Measurements from ENCODE around the gene FAF1. TPM values are rescaled to one million over a fixed set of nuclear protein-coding genes. Genes with fewer than 3 reads are reported as not detected.

The FAF1 gene
- total and polyA plus RNA-seq, 9 of the 15 experiments (the other 6 are each of a cell fraction or from before 2014, with no cell fraction given) = 48.7 to 225 (median 118) TPM

DNA sequence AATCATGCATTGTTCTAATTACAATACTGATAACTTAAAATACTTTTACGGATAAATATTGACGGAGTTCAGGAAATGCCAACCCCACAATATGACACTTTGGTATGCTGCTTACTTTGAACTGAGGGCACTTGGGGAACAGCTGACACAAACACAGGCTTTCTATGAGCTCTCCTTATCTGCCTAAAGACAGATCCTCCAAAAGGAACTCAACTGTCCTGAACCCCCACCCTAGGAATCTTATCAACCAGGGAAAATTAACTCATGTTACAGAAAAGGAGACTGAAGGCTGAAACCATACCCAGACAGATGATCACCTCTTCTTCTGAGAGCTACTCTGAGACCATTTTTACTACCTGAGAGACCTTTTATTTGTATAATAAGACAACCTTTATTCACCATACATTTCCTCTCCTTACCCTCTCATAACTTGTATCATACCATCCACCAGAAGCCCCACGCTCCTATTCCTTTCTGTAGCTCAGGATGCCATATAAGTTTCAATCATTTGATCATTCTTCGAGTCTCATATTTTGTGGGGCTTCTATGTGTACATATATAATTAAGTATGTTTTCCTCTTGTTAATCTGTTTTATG is 239.5 kb downstream of the FAF1 start (continued):
- TF ChIP-seq FOXP1 (CRISPR knock-in tag; IDR thresholded peaks at IDR 0.05) = no peak
- TF ChIP-seq NCOA1 (IDR thresholded peaks at IDR 0.05; ENCODE audit: low read depth) = peak; percentile 47; the same call in 1 of the 2 replicates
- TF ChIP-seq MTF1 (CRISPR knock-in tag; IDR thresholded peaks at IDR 0.05; ENCODE audit: borderline replicate concordance) = no peak
- no peak for TF ChIP-seq GATAD2A (IDR thresholded peaks at IDR 0.05)
- TF ChIP-seq CREB1 (IDR thresholded peaks at IDR 0.05) = 0 out of 2 replicates have a peak, but pooled peaks have one; percentile 22
- TF ChIP-seq CREB1 (CRISPR knock-in tag; IDR thresholded peaks at IDR 0.05) = no peak
- TF ChIP-seq ZNF695 (CRISPR knock-in tag; IDR thresholded peaks at IDR 0.05) = no peak
- TF ChIP-seq, protein P1, sequence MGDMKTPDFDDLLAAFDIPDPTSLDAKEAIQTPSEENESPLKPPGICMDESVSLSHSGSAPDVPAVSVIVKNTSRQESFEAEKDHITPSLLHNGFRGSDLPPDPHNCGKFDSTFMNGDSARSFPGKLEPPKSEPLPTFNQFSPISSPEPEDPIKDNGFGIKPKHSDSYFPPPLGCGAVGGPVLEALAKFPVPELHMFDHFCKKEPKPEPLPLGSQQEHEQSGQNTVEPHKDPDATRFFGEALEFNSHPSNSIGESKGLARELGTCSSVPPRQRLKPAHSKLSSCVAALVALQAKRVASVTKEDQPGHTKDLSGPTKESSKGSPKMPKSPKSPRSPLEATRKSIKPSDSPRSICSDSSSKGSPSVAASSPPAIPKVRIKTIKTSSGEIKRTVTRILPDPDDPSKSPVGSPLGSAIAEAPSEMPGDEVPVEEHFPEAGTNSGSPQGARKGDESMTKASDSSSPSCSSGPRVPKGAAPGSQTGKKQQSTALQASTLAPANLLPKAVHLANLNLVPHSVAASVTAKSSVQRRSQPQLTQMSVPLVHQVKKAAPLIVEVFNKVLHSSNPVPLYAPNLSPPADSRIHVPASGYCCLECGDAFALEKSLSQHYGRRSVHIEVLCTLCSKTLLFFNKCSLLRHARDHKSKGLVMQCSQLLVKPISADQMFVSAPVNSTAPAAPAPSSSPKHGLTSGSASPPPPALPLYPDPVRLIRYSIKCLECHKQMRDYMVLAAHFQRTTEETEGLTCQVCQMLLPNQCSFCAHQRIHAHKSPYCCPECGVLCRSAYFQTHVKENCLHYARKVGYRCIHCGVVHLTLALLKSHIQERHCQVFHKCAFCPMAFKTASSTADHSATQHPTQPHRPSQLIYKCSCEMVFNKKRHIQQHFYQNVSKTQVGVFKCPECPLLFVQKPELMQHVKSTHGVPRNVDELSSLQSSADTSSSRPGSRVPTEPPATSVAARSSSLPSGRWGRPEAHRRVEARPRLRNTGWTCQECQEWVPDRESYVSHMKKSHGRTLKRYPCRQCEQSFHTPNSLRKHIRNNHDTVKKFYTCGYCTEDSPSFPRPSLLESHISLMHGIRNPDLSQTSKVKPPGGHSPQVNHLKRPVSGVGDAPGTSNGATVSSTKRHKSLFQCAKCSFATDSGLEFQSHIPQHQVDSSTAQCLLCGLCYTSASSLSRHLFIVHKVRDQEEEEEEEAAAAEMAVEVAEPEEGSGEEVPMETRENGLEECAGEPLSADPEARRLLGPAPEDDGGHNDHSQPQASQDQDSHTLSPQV (IDR thresholded peaks at IDR 0.05) = no peak; the same call in none of the 2 replicates
- TF ChIP-seq, protein P2, sequence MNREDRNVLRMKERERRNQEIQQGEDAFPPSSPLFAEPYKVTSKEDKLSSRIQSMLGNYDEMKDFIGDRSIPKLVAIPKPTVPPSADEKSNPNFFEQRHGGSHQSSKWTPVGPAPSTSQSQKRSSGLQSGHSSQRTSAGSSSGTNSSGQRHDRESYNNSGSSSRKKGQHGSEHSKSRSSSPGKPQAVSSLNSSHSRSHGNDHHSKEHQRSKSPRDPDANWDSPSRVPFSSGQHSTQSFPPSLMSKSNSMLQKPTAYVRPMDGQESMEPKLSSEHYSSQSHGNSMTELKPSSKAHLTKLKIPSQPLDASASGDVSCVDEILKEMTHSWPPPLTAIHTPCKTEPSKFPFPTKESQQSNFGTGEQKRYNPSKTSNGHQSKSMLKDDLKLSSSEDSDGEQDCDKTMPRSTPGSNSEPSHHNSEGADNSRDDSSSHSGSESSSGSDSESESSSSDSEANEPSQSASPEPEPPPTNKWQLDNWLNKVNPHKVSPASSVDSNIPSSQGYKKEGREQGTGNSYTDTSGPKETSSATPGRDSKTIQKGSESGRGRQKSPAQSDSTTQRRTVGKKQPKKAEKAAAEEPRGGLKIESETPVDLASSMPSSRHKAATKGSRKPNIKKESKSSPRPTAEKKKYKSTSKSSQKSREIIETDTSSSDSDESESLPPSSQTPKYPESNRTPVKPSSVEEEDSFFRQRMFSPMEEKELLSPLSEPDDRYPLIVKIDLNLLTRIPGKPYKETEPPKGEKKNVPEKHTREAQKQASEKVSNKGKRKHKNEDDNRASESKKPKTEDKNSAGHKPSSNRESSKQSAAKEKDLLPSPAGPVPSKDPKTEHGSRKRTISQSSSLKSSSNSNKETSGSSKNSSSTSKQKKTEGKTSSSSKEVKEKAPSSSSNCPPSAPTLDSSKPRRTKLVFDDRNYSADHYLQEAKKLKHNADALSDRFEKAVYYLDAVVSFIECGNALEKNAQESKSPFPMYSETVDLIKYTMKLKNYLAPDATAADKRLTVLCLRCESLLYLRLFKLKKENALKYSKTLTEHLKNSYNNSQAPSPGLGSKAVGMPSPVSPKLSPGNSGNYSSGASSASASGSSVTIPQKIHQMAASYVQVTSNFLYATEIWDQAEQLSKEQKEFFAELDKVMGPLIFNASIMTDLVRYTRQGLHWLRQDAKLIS (CRISPR knock-in tag; IDR thresholded peaks at IDR 0.05) = no peak
- no peak for TF ChIP-seq ZBTB11 (CRISPR knock-in tag; IDR thresholded peaks at IDR 0.05)
- TF ChIP-seq CTCF (IDR thresholded peaks at IDR 0.05 in 2 of 3, conservative IDR thresholded peaks at IDR 0.05 in 1 of 3; ENCODE audit: insufficient read depth in 2 of 3, low read depth in 1 of 3, low read length in 3 of 3) = no peak
- peak; percentile 70; the same call in 1 of the 2 replicates for TF ChIP-seq SMARCC2 (IDR thresholded peaks at IDR 0.05; ENCODE audit: low read depth)
- peak; percentile 99 for TF ChIP-seq TEAD4 (IDR thresholded peaks at IDR 0.05; ENCODE audit: low read length)
- TF ChIP-seq TEAD4 (CRISPR knock-in tag; IDR thresholded peaks at IDR 0.05; ENCODE audit: borderline replicate concordance) = peak; percentile 97; the same call in 1 of the 2 replicates

Data from K562 (cell line).